Activated CD8-positive, alpha-beta memory T cell treated with anti-CD3 and anti-CD28 coated beads, Interleukin-2, amount 10 ng/mL, durations not matched to agents 7 days and 5 days (primary cell): Measurements from ENCODE around the gene RADIL. TPM values are rescaled to one million over a fixed set of nuclear protein-coding genes. Genes with fewer than 3 reads are reported as not detected.

Experiments
- ATAC-seq: fragments of 150-1000 bp; cut with Tn5 transposase; one replicate; pipeline ENCODE4 v1.10.0; 2021; ENCODE audit warnings: moderate library complexity
- CTCF ChIA-PET: fragments of 350-600 bp; sonication (Branson Sonifier 250); formaldehyde crosslinking; loops from one replicate; lab custom pipeline; 2021; ENCODE audit warnings: antibody characterized with exemption; lab: Charles Lee
- DNase-seq: peaks from one replicate; pipeline ENCODE4 v3.0.0-alpha.2; 2020
- H3K27ac Mint-ChIP-seq: one replicate; pipeline ENCODE4 v1.8.0; 2021; ENCODE audit warnings: mild to moderate bottlenecking, mixed read lengths
- H3K27me3 Mint-ChIP-seq: one replicate; pipeline ENCODE4 v1.8.0; 2021; ENCODE audit warnings: mixed read lengths
- H3K36me3 Mint-ChIP-seq: one replicate; pipeline ENCODE4 v1.8.0; 2021; ENCODE audit warnings: mild to moderate bottlenecking, mixed read lengths
- H3K4me1 Mint-ChIP-seq: one replicate; pipeline ENCODE4 v1.8.0; 2021; ENCODE audit warnings: mixed read lengths
- H3K4me3 Mint-ChIP-seq: one replicate; pipeline ENCODE4 v1.8.0; 2021; ENCODE audit warnings: mild to moderate bottlenecking, moderate library complexity, mixed read lengths
- H3K9me3 Mint-ChIP-seq: one replicate; pipeline ENCODE4 v1.8.0; 2022; ENCODE audit warnings: low read depth, mixed read lengths
- total RNA-seq, 2 experiments: library from RNA; stranded (reverse); gene quantifications; one replicate each; pipeline ENCODE4 v1.2.3, GENCODE V29; 2021

The RADIL gene
- total RNA-seq, 2 experiments from 2014 or later, result 0.12 TPM; not detected in 1

- ATAC-seq (peak; percentile 79), DNase-seq (peak; percentile 75)
- Mint-ChIP-seq H3K27me3 (no peaks in the 10 kb centered on the region), H3K4me3 (no peak overlapping the region), H3K27ac (no peak overlapping the region), H3K36me3 (peaks cover 9% of the 10 kb centered on the region), H3K4me1 (peaks cover 2% of the 10 kb centered on the region), H3K9me3 (no peaks in the 10 kb centered on the region)
- CTCF ChIA-PET, result interaction anchor here (0.6 to 2.0 kb wide), 10 partner anchors 17 to 1035 kb away, joined by 3 to 11 read pairs (median 4); partner anchors contain the start of gene AP5Z1
Measured at GRCh38 chr7:4791738-4792536, 91.6 kb downstream of the RADIL start.

- Mint-ChIP-seq H3K36me3 (peaks cover 9% of the 10 kb centered on the region), H3K27ac (no peak overlapping the region), H3K4me1 (peaks cover 2% of the 10 kb centered on the region), H3K27me3 (no peaks in the 10 kb centered on the region), H3K4me3 (no peak overlapping the region), H3K9me3 (no peaks in the 10 kb centered on the region)
- DNase-seq (no peak), ATAC-seq (no peak)
- CTCF ChIA-PET, result interaction anchor here (0.8 to 1.9 kb wide), 3 partner anchors 16 to 294 kb away, joined by 4 to 7 read pairs (median 6); partner anchors contain the start of gene AP5Z1
Measured at GRCh38 chr7:4791101-4791737, 92.3 kb downstream of the RADIL start.

GRCh38 chr7:4790516-4790991 is 93.0 kb downstream of the RADIL start:
- Mint-ChIP-seq H3K4me1 (peaks cover 2% of the 10 kb centered on the region), H3K9me3 (no peaks in the 10 kb centered on the region), H3K27ac (no peak overlapping the region), H3K4me3 (no peak overlapping the region), H3K27me3 (no peaks in the 10 kb centered on the region), H3K36me3 (peaks cover 11% of the 10 kb centered on the region)
- CTCF ChIA-PET, result interaction anchor here (3.3 kb wide), 1 partner anchor 7 kb away, joined by 10 read pairs; no protein-coding TSS in a partner anchor
- ATAC-seq, result no peak
- DNase-seq, result no peak

GRCh38 chr7:4790078-4790465 is 93.4 kb downstream of the RADIL start:
- no peak for ATAC-seq
- H3K36me3 Mint-ChIP-seq, result peaks cover 11% of the 10 kb centered on the region
- H3K9me3 Mint-ChIP-seq, result no peaks in the 10 kb centered on the region
- H3K4me1 Mint-ChIP-seq, result peaks cover 2% of the 10 kb centered on the region
- H3K4me3 Mint-ChIP-seq, result no peak overlapping the region
- H3K27me3 Mint-ChIP-seq, result no peaks in the 10 kb centered on the region
- H3K27ac Mint-ChIP-seq, result no peak overlapping the region
- no peak for DNase-seq
- CTCF ChIA-PET, result interaction anchor here (3.3 kb wide), 1 partner anchor 8 kb away, joined by 10 read pairs; no protein-coding TSS in a partner anchor

GRCh38 chr7:4789194-4790077 is 94.1 kb downstream of the RADIL start:
- no peaks in the 10 kb centered on the region for H3K27me3 Mint-ChIP-seq
- CTCF ChIA-PET, result interaction anchor here (3.3 kb wide), 1 partner anchor 8 kb away, joined by 10 read pairs; no protein-coding TSS in a partner anchor
- peaks cover 9% of the 10 kb centered on the region for H3K36me3 Mint-ChIP-seq
- no peaks in the 10 kb centered on the region for H3K9me3 Mint-ChIP-seq
- H3K27ac Mint-ChIP-seq, result no peak overlapping the region
- no peak overlapping the region for H3K4me3 Mint-ChIP-seq
- H3K4me1 Mint-ChIP-seq, result peaks cover 2% of the 10 kb centered on the region
- ATAC-seq, result no peak
- DNase-seq, result no peak

GRCh38 chr7:4788627-4789189 is 94.8 kb downstream of the RADIL start:
- ATAC-seq, result no peak
- DNase-seq, result no peak
- no peak overlapping the region for H3K27ac Mint-ChIP-seq
- H3K4me3 Mint-ChIP-seq, result no peak overlapping the region
- peaks cover 7% of the 10 kb centered on the region for H3K36me3 Mint-ChIP-seq
- no peaks in the 10 kb centered on the region for H3K4me1 Mint-ChIP-seq
- no peaks in the 10 kb centered on the region for H3K27me3 Mint-ChIP-seq
- CTCF ChIA-PET, result interaction anchor here (3.3 kb wide), 1 partner anchor 9 kb away, joined by 10 read pairs; no protein-coding TSS in a partner anchor
- H3K9me3 Mint-ChIP-seq, result no peaks in the 10 kb centered on the region

GRCh38 chr7:4787947-4788626 is 95.4 kb downstream of the RADIL start:
- peaks cover 7% of the 10 kb centered on the region for H3K36me3 Mint-ChIP-seq
- no peak for DNase-seq
- H3K4me3 Mint-ChIP-seq, result no peak overlapping the region
- no peak overlapping the region for H3K27ac Mint-ChIP-seq
- CTCF ChIA-PET, result interaction anchor here (3.3 kb wide), 1 partner anchor 10 kb away, joined by 10 read pairs; no protein-coding TSS in a partner anchor
- H3K9me3 Mint-ChIP-seq, result no peaks in the 10 kb centered on the region
- H3K27me3 Mint-ChIP-seq, result no peaks in the 10 kb centered on the region
- no peak for ATAC-seq
- H3K4me1 Mint-ChIP-seq, result no peaks in the 10 kb centered on the region

GRCh38 chr7:4787541-4787940 is 96.0 kb downstream of the RADIL start:
- no peak overlapping the region for H3K4me3 Mint-ChIP-seq
- no peak overlapping the region for H3K27ac Mint-ChIP-seq
- CTCF ChIA-PET, result interaction anchor here (3.3 kb wide), 1 partner anchor 10 kb away, joined by 10 read pairs; no protein-coding TSS in a partner anchor

GRCh38 chr7:4786015-4786414 is 97.5 kb downstream of the RADIL start:
- DNase-seq, result no peak
- no peaks in the 10 kb centered on the region for H3K27me3 Mint-ChIP-seq
- CTCF ChIA-PET, result no interaction called here
- H3K36me3 Mint-ChIP-seq, result peaks cover 12% of the 10 kb centered on the region
- no peak overlapping the region for H3K27ac Mint-ChIP-seq
- ATAC-seq, result no peak
- H3K4me1 Mint-ChIP-seq, result no peaks in the 10 kb centered on the region
- H3K4me3 Mint-ChIP-seq, result no peak overlapping the region
- no peaks in the 10 kb centered on the region for H3K9me3 Mint-ChIP-seq

More at GRCh38 chr7:4787541-4787940, 96.0 kb downstream of the RADIL start:
- H3K27me3 Mint-ChIP-seq, result no peaks in the 10 kb centered on the region
- H3K4me1 Mint-ChIP-seq, result no peaks in the 10 kb centered on the region
- ATAC-seq, result no peak
- H3K36me3 Mint-ChIP-seq, result peaks cover 8% of the 10 kb centered on the region
- no peak for DNase-seq
- H3K9me3 Mint-ChIP-seq, result no peaks in the 10 kb centered on the region

GRCh38 chr7:4785371-4785770 is 98.1 kb downstream of the RADIL start:
- no peaks in the 10 kb centered on the region for H3K27me3 Mint-ChIP-seq

GRCh38 chr7:4784799-4785198 is 98.7 kb downstream of the RADIL start:
- CTCF ChIA-PET, result no interaction called here
- ATAC-seq, result no peak
- H3K36me3 Mint-ChIP-seq, result peaks cover 14% of the 10 kb centered on the region
- DNase-seq, result no peak
- H3K27me3 Mint-ChIP-seq, result no peaks in the 10 kb centered on the region
- no peaks in the 10 kb centered on the region for H3K4me1 Mint-ChIP-seq
- H3K4me3 Mint-ChIP-seq, result no peak overlapping the region
- H3K9me3 Mint-ChIP-seq, result no peaks in the 10 kb centered on the region
- no peak overlapping the region for H3K27ac Mint-ChIP-seq

More at GRCh38 chr7:4785371-4785770, 98.1 kb downstream of the RADIL start:
- Mint-ChIP-seq H3K4me1 (no peaks in the 10 kb centered on the region), H3K9me3 (no peaks in the 10 kb centered on the region), H3K4me3 (no peak overlapping the region), H3K27ac (no peak overlapping the region), H3K36me3 (peaks cover 14% of the 10 kb centered on the region)
- CTCF ChIA-PET, result no interaction called here
- DNase-seq (no peak), ATAC-seq (no peak)

- ATAC-seq (no peak), DNase-seq (no peak)
- H3K27me3 Mint-ChIP-seq, result no peaks in the 10 kb centered on the region
- no peaks in the 10 kb centered on the region for H3K9me3 Mint-ChIP-seq
- no peaks in the 10 kb centered on the region for H3K4me1 Mint-ChIP-seq
- no peak overlapping the region for H3K27ac Mint-ChIP-seq
- CTCF ChIA-PET, result no interaction called here
- H3K4me3 Mint-ChIP-seq, result no peak overlapping the region
- H3K36me3 Mint-ChIP-seq, result peaks cover 14% of the 10 kb centered on the region
Measured at GRCh38 chr7:4783762-4784351, 99.7 kb downstream of the RADIL start.
